H1 (cell line): ENCODE data around the gene GLOD4. TPM values are rescaled to one million over a fixed set of nuclear protein-coding genes. Genes with fewer than 3 reads are reported as not detected.
A peak's percentile ranks its signal among the peaks of the same experiment; 100 is the strongest.

Experiments
- CTCF ChIA-PET: fragments of 300-600 bp; sonication (Branson Sonifier 250); formaldehyde crosslinking; loops from one replicate; lab custom pipeline; 2021; ENCODE audit not compliant: partially characterized antibody; lab: Charles Lee
- POLR2A ChIA-PET: fragments of 300-600 bp; sonication (Branson Sonifier 250); formaldehyde crosslinking; loops from one replicate; lab custom pipeline; 2021; ENCODE audit warnings: inconsistent platforms; ENCODE audit not compliant: partially characterized antibody; lab: Charles Lee
- DNase-seq, 2 experiments: peaks; one replicate each; pipeline versions ENCODE4 v3.0.0 to v3.0.0-alpha.2; 2010 to 2022; ENCODE audit warnings: low spot score in 2 of 2, low read depth in 1 of 2, mixed read lengths in 1 of 2
- FAIRE-seq: peaks from 2 replicates; lab custom pipeline; 2011; peaks lifted over from hg19 to GRCh38; lab: Jason Lieb, UNC
- H2AFZ ChIP-seq: 2 replicates; pipeline ENCODE4 v1.8.1; 2012; ENCODE audit warnings: low read length, inconsistent platforms
- H2AK5ac ChIP-seq: 2 replicates; pipeline ENCODE4 v1.6.1; 2013; ENCODE audit warnings: low read depth, low read length
- H2BK120ac ChIP-seq: replicated peaks from 2 replicates; pipeline ENCODE3; 2013; ENCODE audit warnings: low read depth, low read length, inconsistent platforms
- H2BK12ac ChIP-seq: 2 replicates; pipeline ENCODE4 v1.6.1; 2013; ENCODE audit warnings: low read depth, low read length
- H2BK15ac ChIP-seq: 2 replicates; pipeline ENCODE4 v1.6.1; 2013; ENCODE audit warnings: low read length
- H2BK20ac ChIP-seq: 2 replicates; pipeline ENCODE4 v1.6.1; 2013; ENCODE audit warnings: low read length
- H2BK5ac ChIP-seq: 2 replicates; pipeline ENCODE4 v1.6.1; 2013; ENCODE audit warnings: low read depth, low read length
- H3K14ac ChIP-seq: 2 replicates; pipeline ENCODE4 v1.6.1; 2013; ENCODE audit warnings: inconsistent platforms; ENCODE audit not compliant: insufficient read length
- H3K18ac ChIP-seq: 2 replicates; pipeline ENCODE4 v1.6.1; 2013; ENCODE audit warnings: low read length; ENCODE audit errors: extremely low read depth
- H3K23ac ChIP-seq: 2 replicates; pipeline ENCODE4 v1.6.1; 2013; ENCODE audit warnings: inconsistent platforms; ENCODE audit not compliant: insufficient read length
- H3K23me2 ChIP-seq: 2 replicates; pipeline ENCODE4 v1.6.1; 2013; ENCODE audit warnings: low read depth, low read length
- H3K27ac ChIP-seq: 2 replicates; pipeline ENCODE4 v1.6.1; 2011; ENCODE audit warnings: low read depth, low read length, inconsistent platforms
- H3K27me3 ChIP-seq, 4 experiments: replicated peaks in 1 of 4; 1 replicate in 1 of 4; 2 replicates in 3 of 4; pipeline versions ENCODE4 v1.6.1 to v1.8.1; 2011 to 2013; ENCODE audit warnings: low read length in 3 of 4, mild to moderate bottlenecking in 3 of 4, inconsistent platforms in 2 of 4, mixed read lengths in 2 of 4, moderate library complexity in 1 of 4; ENCODE audit not compliant: control insufficient read depth in 3 of 4, insufficient read depth in 3 of 4; ENCODE audit errors: extremely low read depth in 1 of 4
- H3K36me3 ChIP-seq, 4 experiments: 2 replicates each; pipeline versions ENCODE4 v1.6.1 to v1.8.1; 2011 to 2013; ENCODE audit warnings: mild to moderate bottlenecking in 4 of 4, low read length in 3 of 4, moderate library complexity in 2 of 4, control low read depth in 1 of 4, inconsistent platforms in 1 of 4; ENCODE audit not compliant: insufficient read depth in 4 of 4, control insufficient read depth in 2 of 4
- H3K4ac ChIP-seq: replicated peaks from 2 replicates; pipeline ENCODE3; 2013; ENCODE audit warnings: low read length, low read depth, mixed read lengths, inconsistent platforms; ENCODE audit not compliant: insufficient read length
- H3K4me1 ChIP-seq, 4 experiments: replicated peaks in 1 of 4; 1 replicate in 1 of 4; 2 replicates in 3 of 4; pipeline versions ENCODE4 v1.6.1 to v1.8.1; 2011 to 2013; ENCODE audit warnings: low read length in 3 of 4, inconsistent platforms in 2 of 4, mixed read lengths in 1 of 4; ENCODE audit not compliant: insufficient read depth in 4 of 4, control insufficient read depth in 3 of 4
- H3K4me2 ChIP-seq, 2 experiments: 2 replicates each; pipeline versions ENCODE4 v1.6.1 to v1.8.1; 2011 to 2013; ENCODE audit warnings: low read depth in 2 of 2, low read length in 2 of 2, control low read depth in 1 of 2, inconsistent platforms in 1 of 2, mild to moderate bottlenecking in 1 of 2; ENCODE audit not compliant: insufficient read depth in 1 of 2
- H3K4me3 ChIP-seq, 4 experiments: fragments of 200-600, 300-600 bp in 1 of 4; sonication (generic), shearing (Covaris generic), sonication (Bioruptor Twin) in 1 of 4; 2 replicates each; pipeline versions ENCODE4 v1.5.1 to v1.8.1; 2011 to 2016; ENCODE audit warnings: low read length in 4 of 4, low read depth in 3 of 4, control low read depth in 2 of 4, inconsistent platforms in 2 of 4, mild to moderate bottlenecking in 2 of 4, mixed read lengths in 1 of 4, moderate library complexity in 1 of 4; ENCODE audit not compliant: insufficient read depth in 2 of 4; ENCODE audit errors: extremely low read depth in 1 of 4
- H3K56ac ChIP-seq: replicated peaks from 2 replicates; pipeline ENCODE3; 2013; ENCODE audit warnings: low read depth, mild to moderate bottlenecking, mixed read lengths, low read length, inconsistent platforms; ENCODE audit not compliant: insufficient read length
- H3K79me1 ChIP-seq: 2 replicates; pipeline ENCODE4 v1.6.1; 2013; ENCODE audit warnings: low read depth, low read length, control low read depth
- H3K79me2 ChIP-seq, 2 experiments: 2 replicates each; pipeline versions ENCODE4 v1.6.1 to v1.8.1; 2012 to 2013; ENCODE audit warnings: low read length in 2 of 2, mild to moderate bottlenecking in 2 of 2, inconsistent platforms in 1 of 2; ENCODE audit not compliant: insufficient read depth in 2 of 2, control insufficient read depth in 1 of 2
- H3K9ac ChIP-seq, 4 experiments: replicated peaks in 1 of 4; 1 replicate in 1 of 4; 2 replicates in 3 of 4; pipeline versions ENCODE4 v1.6.1 to v1.8.1; 2011 to 2013; ENCODE audit warnings: low read depth in 3 of 4, low read length in 3 of 4, control low read depth in 2 of 4, mild to moderate bottlenecking in 2 of 4, moderate library complexity in 2 of 4, inconsistent platforms in 1 of 4; ENCODE audit errors: extremely low read depth in 1 of 4
- H3K9me3 ChIP-seq, 2 experiments: 2 replicates each; pipeline versions ENCODE4 v1.6.1 to v1.8.1; 2012 to 2013; ENCODE audit warnings: mild to moderate bottlenecking in 2 of 2, moderate library complexity in 2 of 2, control low read depth in 1 of 2, inconsistent platforms in 1 of 2, low read depth in 1 of 2, low read length in 1 of 2, mixed read lengths in 1 of 2; ENCODE audit not compliant: insufficient read depth in 2 of 2
- H4K20me1 ChIP-seq, 2 experiments: replicated peaks in 1 of 2; 2 replicates each; pipeline versions ENCODE3 to v1.8.1; 2011 to 2013; ENCODE audit warnings: inconsistent platforms in 2 of 2, low read length in 2 of 2, mild to moderate bottlenecking in 1 of 2; ENCODE audit not compliant: insufficient read depth in 2 of 2, control insufficient read depth in 1 of 2
- H4K5ac ChIP-seq: 2 replicates; pipeline ENCODE4 v1.6.1; 2013; ENCODE audit warnings: low read length, low read depth, mixed read lengths, inconsistent platforms; ENCODE audit not compliant: insufficient read length
- H4K8ac ChIP-seq: 2 replicates; pipeline ENCODE4 v1.8.0; 2013; ENCODE audit warnings: mild to moderate bottlenecking, moderate library complexity, low read length, inconsistent platforms; ENCODE audit not compliant: insufficient read depth; ENCODE audit errors: extremely low read depth
- H4K91ac ChIP-seq: replicated peaks from 2 replicates; pipeline ENCODE3; 2013; ENCODE audit warnings: low read length, mixed read lengths, inconsistent platforms; ENCODE audit not compliant: insufficient read length
- RBBP5 ChIP-seq: IDR thresholded peaks from 2 replicates; pipeline ENCODE4 v1.7.1; 2012; ENCODE audit warnings: low read depth, mild to moderate bottlenecking, inconsistent platforms, low read length, moderate library complexity, borderline replicate concordance
- whole genome bisulfite sequencing, 2 experiments: shearing (Covaris generic) in 1 of 2; methylation state at CpG; one replicate each; pipeline versions ENCODE4 v1.1.6 to v1.1.7; 2013 to 2015; ENCODE audit warnings: low lambda C conversion rate in 2 of 2, mixed read lengths in 2 of 2, inconsistent platforms in 1 of 2, low coverage in 1 of 2, missing lambda C conversion rate in 1 of 2; ENCODE audit not compliant: insufficient replicate concordance in 2 of 2, insufficient coverage in 1 of 2, insufficient read length in 1 of 2; ENCODE audit errors: extremely low coverage in 1 of 2, missing lambda C conversion rate in 1 of 2; 5-methylcytosine and 5-hydroxymethylcytosine counted together
- polyA plus RNA-seq, 7 experiments: library from polyadenylated mRNA; depleted of rRNA in 3 of 7; stranded (reverse) in 5 of 7; unstranded in 2 of 7; fragments of >200 nt in 5 of 7; fragments of 200-250 nt in 2 of 7; gene quantifications; 1 replicate in 5 of 7; 2 replicates in 1 of 7; 4 replicates in 1 of 7; pipeline versions ENCODE4 v1.2.1 to v1.2.3, GENCODE V29; 2011 to 2013; ENCODE audit warnings: missing spikeins in 2 of 7, mixed read lengths in 2 of 7
- total RNA-seq: library from RNA; stranded (reverse); fragmentation: NEBNext Ultra II Directional; extraction: Animal tissue kit (Norgen Biotek cat#: 25700); gene quantifications from 2 replicates; pipeline ENCODE4 v1.2.1, GENCODE V29; 2021

GLOD4 gene
- total and polyA plus RNA-seq, 2 of the 8 experiments (the other 6 are each of a cell fraction or from before 2014, with no cell fraction given), result 36.8 to 81.3 TPM

DNA sequence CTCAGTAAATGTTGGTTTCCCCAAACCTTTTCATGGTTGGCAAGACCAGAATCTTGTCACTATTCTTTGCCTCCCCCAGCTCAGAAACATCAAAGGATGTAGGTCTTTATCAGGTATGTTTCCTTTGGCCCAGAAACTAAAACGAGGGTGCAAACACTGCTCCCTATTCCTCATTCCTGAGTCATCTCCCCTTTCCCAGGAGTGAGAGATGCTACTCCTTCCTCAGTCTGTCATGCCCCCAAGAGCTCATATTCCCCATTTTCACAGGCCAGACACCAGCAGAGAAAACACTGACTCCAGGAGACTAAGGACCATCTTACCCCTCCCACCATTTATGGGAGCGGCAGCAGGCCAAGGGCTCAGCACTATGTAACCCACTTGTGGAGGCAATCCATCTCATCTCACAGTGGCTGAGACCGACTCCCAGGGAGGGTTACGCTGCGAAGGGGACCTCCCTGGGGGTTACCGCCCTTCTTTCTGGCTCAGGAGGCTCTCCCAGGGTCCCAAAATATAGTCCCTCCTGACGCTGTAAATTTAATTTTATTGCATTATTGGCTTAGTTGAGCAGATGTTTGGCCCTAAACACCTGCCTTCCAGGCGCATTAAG is 31.5 kb downstream of the GLOD4 start:
- H3K9me3 ChIP-seq, result peaks cover 4 to 7% of the 10 kb centered on the region in 2 experiments; a peak in 2 of 4 replicates
- no peak overlapping the region for H2BK5ac ChIP-seq
- peaks cover 2 to 11% (median 7%) of the 10 kb centered on the region in 4 experiments; a peak in 6 of 7 replicates for H3K4me1 ChIP-seq
- CTCF ChIA-PET, result interaction anchor here (0.7 to 2.2 kb wide), 6 partner anchors 9 to 246 kb away, joined by 3 to 6 read pairs (median 4); partner anchors contain the start of gene TIMM22
- H2BK12ac ChIP-seq, result no peak overlapping the region
- FAIRE-seq (no peak), DNase-seq (no peak)
- H2BK120ac ChIP-seq, result no peak overlapping the region
- H3K36me3 ChIP-seq, result peaks cover 17 to 36% (median 29%) of the 10 kb centered on the region in 4 experiments
- H3K23ac ChIP-seq, result no peak overlapping the region
- H2BK20ac ChIP-seq, result no peak overlapping the region
- H3K4me2 ChIP-seq, result peak overlapping the region; percentile 95 to 96
- no peak overlapping the region for H2BK15ac ChIP-seq
- H2AFZ ChIP-seq, result no peak overlapping the region
- POLR2A ChIA-PET, result interaction anchor here (0.9 to 5.1 kb wide), 3 partner anchors 13 to 31 kb away, joined by 3 to 44 read pairs (median 9); partner anchors contain the start of genes GLOD4 and MRM3
- peak overlapping the region; percentile 70 to 88 (median 84); a peak in 5 of 8 replicates for H3K4me3 ChIP-seq
- peaks cover 16% of the 10 kb centered on the region for H3K79me1 ChIP-seq
- TF ChIP-seq RBBP5, result no peak
- TF ChIP-seq, all 59 proteins: peak for 0
- Histone ChIP-seq H3K14ac (no peak overlapping the region), H3K9ac (no peak overlapping the region; a peak in 1 of 7 replicates), H4K20me1 (peaks cover 0 to 20% of the 10 kb centered on the region in 2 experiments), H3K56ac (no peak overlapping the region), H3K18ac (no peak overlapping the region), H4K91ac (no peak overlapping the region), H2AK5ac (no peak overlapping the region), H3K4ac (peak overlapping the region; percentile 50), H4K8ac (no peak overlapping the region), H3K79me2 (peaks cover 3 to 44% of the 10 kb centered on the region in 2 experiments; a peak in 3 of 4 replicates), H3K27me3 (no peaks in the 10 kb centered on the region), H3K23me2 (peaks cover 11% of the 10 kb centered on the region), H3K27ac (no peak overlapping the region), H4K5ac (no peak overlapping the region)
- 88% methylated on average over 8 of the region's 8 CpGs; no CpG with 5 or more reads in 1 of the 2 experiments for WGBS, 2 experiments
